ENCODE results near the gene TXNDC15. TPM values are rescaled to one million over a fixed set of nuclear protein-coding genes. Genes with fewer than 3 reads are reported as not detected.

The TXNDC15 gene
- total RNA-seq, 1 experiment from 2014 or later = 31.3 TPM

DNA sequence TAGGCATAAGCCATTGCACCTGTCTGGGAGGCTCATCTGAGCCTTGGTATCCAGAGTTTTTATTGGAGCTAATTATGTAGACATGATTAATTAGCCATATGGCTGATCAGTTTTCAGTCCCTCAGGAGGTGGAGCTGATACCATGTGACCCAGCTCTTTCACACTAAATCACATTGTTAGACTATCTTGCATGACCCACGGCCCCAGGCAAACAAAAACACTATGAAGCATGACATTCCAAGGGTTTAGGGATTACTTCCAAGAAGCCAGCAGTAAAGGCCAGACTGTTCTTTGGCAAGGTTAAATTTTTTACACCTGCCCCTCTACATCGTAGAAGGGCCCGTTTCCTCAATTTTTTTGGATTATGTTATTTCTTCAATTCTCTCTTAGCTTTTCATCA lies 33.4 kb upstream of the TXNDC15 start:
- no peak overlapping the region for H2AK5ac ChIP-seq (ENCODE audit: insufficient read length, low read length)
- H3K4me3 Mint-ChIP-seq = no peak overlapping the region

More for the DNA sequence above, 33.4 kb upstream of the TXNDC15 start:
- Histone ChIP-seq H3K23ac (ENCODE audit: insufficient read length, low read depth, low read length) (no peak overlapping the region), H2BK12ac (ENCODE audit: insufficient read length, low read depth, low read length) (no peak overlapping the region), H3T11ph (ENCODE audit: low read length) (no peak overlapping the region), H3K4me1 (ENCODE audit: insufficient read depth, low read length) (no peaks in the 10 kb centered on the region), H2BK20ac (ENCODE audit: low read depth, low read length, poor library complexity, severe bottlenecking) (no peak overlapping the region), H2AFZ (ENCODE audit: low read length) (no peak overlapping the region), H3K9ac (ENCODE audit: extremely low read depth, insufficient read length, low read length) (no peak overlapping the region), H3K27ac (ENCODE audit: insufficient read length, low read depth, low read length) (no peak overlapping the region), H2BK15ac (ENCODE audit: low read depth, low read length) (no peak overlapping the region), H2BK120ac (ENCODE audit: low read depth, low read length, poor library complexity, severe bottlenecking) (no peak overlapping the region), H3K23me2 (ENCODE audit: insufficient read length, low read depth, low read length, poor library complexity, severe bottlenecking) (no peaks in the 10 kb centered on the region), H4K5ac (ENCODE audit: insufficient read length, low read depth, low read length) (no peak overlapping the region), H3K79me2 (ENCODE audit: insufficient read depth, low read length) (no peaks in the 10 kb centered on the region), H3K14ac (ENCODE audit: insufficient read depth, low read length) (no peak overlapping the region), H3K79me1 (ENCODE audit: insufficient read depth, low read depth, low read length, poor library complexity, severe bottlenecking) (no peaks in the 10 kb centered on the region), H4K8ac (replicated peaks; ENCODE audit: insufficient read length, low read depth, low read length) (no peak overlapping the region), H3K4me2 (ENCODE audit: insufficient read depth, insufficient read length, low read length) (no peak overlapping the region), H4K20me1 (ENCODE audit: control insufficient read depth, insufficient read depth, insufficient read length) (no peaks in the 10 kb centered on the region), H3K56ac (ENCODE audit: insufficient read length, low read depth, low read length) (no peak overlapping the region), H2BK5ac (ENCODE audit: insufficient read length, low read length) (no peak overlapping the region), H3K4ac (ENCODE audit: low read depth, low read length) (no peak overlapping the region), H3K18ac (ENCODE audit: insufficient read length, low read depth, low read length) (no peak overlapping the region), H3K9me3 (ENCODE audit: control insufficient read depth, low read depth, low read length) (no peaks in the 10 kb centered on the region), H3K27me3 (ENCODE audit: insufficient read depth, low read length) (no peaks in the 10 kb centered on the region), H4K91ac (ENCODE audit: insufficient read length, low read depth, low read length) (no peak overlapping the region)
- no peak for DNase-seq
- Mint-ChIP-seq H3K36me3 (ENCODE audit: insufficient read depth in 1 of 3, low read depth in 3 of 3) (peaks cover 23 to 42% (median 32%) of the 10 kb centered on the region in 3 experiments), H3K27me3 (ENCODE audit: low read depth) (no peaks in the 10 kb centered on the region), H3K27ac (no peak overlapping the region; a peak in 1 of 7 replicates), H3K9me3 (no peaks in the 10 kb centered on the region), H3K4me1 (peaks cover 6 to 7% of the 10 kb centered on the region in 2 experiments; a peak in 2 of 4 replicates)
- TF ChIP-seq, protein P1, sequence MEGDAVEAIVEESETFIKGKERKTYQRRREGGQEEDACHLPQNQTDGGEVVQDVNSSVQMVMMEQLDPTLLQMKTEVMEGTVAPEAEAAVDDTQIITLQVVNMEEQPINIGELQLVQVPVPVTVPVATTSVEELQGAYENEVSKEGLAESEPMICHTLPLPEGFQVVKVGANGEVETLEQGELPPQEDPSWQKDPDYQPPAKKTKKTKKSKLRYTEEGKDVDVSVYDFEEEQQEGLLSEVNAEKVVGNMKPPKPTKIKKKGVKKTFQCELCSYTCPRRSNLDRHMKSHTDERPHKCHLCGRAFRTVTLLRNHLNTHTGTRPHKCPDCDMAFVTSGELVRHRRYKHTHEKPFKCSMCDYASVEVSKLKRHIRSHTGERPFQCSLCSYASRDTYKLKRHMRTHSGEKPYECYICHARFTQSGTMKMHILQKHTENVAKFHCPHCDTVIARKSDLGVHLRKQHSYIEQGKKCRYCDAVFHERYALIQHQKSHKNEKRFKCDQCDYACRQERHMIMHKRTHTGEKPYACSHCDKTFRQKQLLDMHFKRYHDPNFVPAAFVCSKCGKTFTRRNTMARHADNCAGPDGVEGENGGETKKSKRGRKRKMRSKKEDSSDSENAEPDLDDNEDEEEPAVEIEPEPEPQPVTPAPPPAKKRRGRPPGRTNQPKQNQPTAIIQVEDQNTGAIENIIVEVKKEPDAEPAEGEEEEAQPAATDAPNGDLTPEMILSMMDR (conservative IDR thresholded peaks at IDR 0.05) = no peak
- no CpG with 5 or more reads among the region's 3 CpGs for WGBS (ENCODE audit: extremely low coverage, insufficient read length, low lambda C conversion rate)
